Neural progenitor cell (in vitro differentiated cells): Measurements from ENCODE around the gene SIAE. TPM values are rescaled to one million over a fixed set of nuclear protein-coding genes. Genes with fewer than 3 reads are reported as not detected.

Experiments used
- DNase-seq: peaks from one replicate; pipeline ENCODE4 v3.0.0-alpha.2; 2016; ENCODE audit warnings: low spot score
- H2AFZ ChIP-seq: fragments of 200-600 bp; sonication (generic); replicated peaks from 2 replicates; pipeline ENCODE4 v1.6.1; 2016; ENCODE audit warnings: antibody characterized with exemption
- H3F3A ChIP-seq: fragments of 200-600 bp; sonication (generic); 2 replicates; pipeline ENCODE4 v1.6.1; 2016; ENCODE audit warnings: antibody characterized with exemption, low read depth
- H3K27ac ChIP-seq: fragments of 200-600 bp; sonication (generic); 2 replicates; pipeline ENCODE4 v1.5.1; 2016; ENCODE audit warnings: mild to moderate bottlenecking
- H3K27me3 ChIP-seq: fragments of 200-600 bp; sonication (generic); 2 replicates; pipeline ENCODE4 v1.6.1; 2016; ENCODE audit warnings: mild to moderate bottlenecking, moderate library complexity
- H3K36me3 ChIP-seq: fragments of 200-600 bp; sonication (generic); 2 replicates; pipeline ENCODE4 v1.5.1; 2016
- H3K4me1 ChIP-seq: fragments of 200-600 bp; sonication (generic); 2 replicates; pipeline ENCODE4 v1.6.1; 2016; ENCODE audit warnings: mixed run types
- H3K4me2 ChIP-seq: fragments of 200-600 bp; sonication (generic); 2 replicates; pipeline ENCODE4 v1.6.1; 2016
- H3K4me3 ChIP-seq: fragments of 200-600 bp; sonication (generic); 2 replicates; pipeline ENCODE4 v1.5.1; 2016
- H3K79me2 ChIP-seq: fragments of 200-600 bp; sonication (generic); 2 replicates; pipeline ENCODE4 v1.6.1; 2016; ENCODE audit warnings: low read depth
- H3K9ac ChIP-seq: fragments of 200-600 bp; sonication (generic); 2 replicates; pipeline ENCODE4 v1.6.1; 2016
- H3K9me3 ChIP-seq: fragments of 200-600 bp; sonication (generic); 2 replicates; pipeline ENCODE4 v1.5.1; 2016; ENCODE audit warnings: low read depth
- H4K20me1 ChIP-seq: fragments of 200-600 bp; sonication (generic); 2 replicates; pipeline ENCODE4 v1.6.1; 2016; ENCODE audit warnings: low read depth
- H3K27ac Mint-ChIP-seq: 3 replicates; pipeline ENCODE4 v1.8.0; 2021; ENCODE audit warnings: mixed read lengths
- H3K27me3 Mint-ChIP-seq: 2 replicates; pipeline ENCODE4 v1.8.0; 2022; ENCODE audit warnings: low read depth, mild to moderate bottlenecking, inconsistent platforms, moderate library complexity, mixed read lengths; ENCODE audit not compliant: insufficient read depth
- H3K36me3 Mint-ChIP-seq: 3 replicates; pipeline ENCODE4 v1.8.0; 2021; ENCODE audit warnings: mixed read lengths
- H3K4me1 Mint-ChIP-seq: 3 replicates; pipeline ENCODE4 v1.8.0; 2021; ENCODE audit warnings: mixed read lengths
- H3K4me3 Mint-ChIP-seq: 3 replicates; pipeline ENCODE4 v1.8.0; 2021; ENCODE audit warnings: mild to moderate bottlenecking, moderate library complexity, mixed read lengths
- H3K9me3 Mint-ChIP-seq: 3 replicates; pipeline ENCODE4 v1.8.0; 2020; ENCODE audit warnings: mixed read lengths
- CTCF ChIP-seq: fragments of 200-600 bp; sonication (generic); IDR thresholded peaks from 2 replicates; pipeline ENCODE4 v1.5.1; 2017; ENCODE audit warnings: antibody characterized with exemption, mild to moderate bottlenecking
- EZH2 ChIP-seq: fragments of 200-600 bp; sonication (generic); IDR thresholded peaks from 2 replicates; pipeline ENCODE4 v1.6.1; 2017; ENCODE audit warnings: antibody characterized with exemption, mild to moderate bottlenecking, moderate library complexity
- EZH2phosphoT487 ChIP-seq: fragments of 200-600 bp; sonication (generic); IDR thresholded peaks from 2 replicates; pipeline ENCODE4 v1.6.1; 2017; ENCODE audit warnings: antibody characterized with exemption
- total RNA-seq: library from RNA; depleted of rRNA; stranded (reverse); fragments of >200 nt; gene quantifications from 2 replicates; pipeline ENCODE4 v1.2.3, GENCODE V29; 2015; ENCODE audit warnings: low replicate concordance

Gene SIAE
- total RNA-seq, 1 donor from 2014 or later, result 3.6 TPM

- no peak overlapping the region for H3K4me2 ChIP-seq
- H3K27ac Mint-ChIP-seq, result peak overlapping the region; percentile 16
- no peak overlapping the region for H3K27ac ChIP-seq
- H3K27me3 ChIP-seq, result no peaks in the 10 kb centered on the region
- peaks cover 3% of the 10 kb centered on the region for H3K4me1 ChIP-seq
- no peaks in the 10 kb centered on the region for H3K9me3 Mint-ChIP-seq
- peaks cover 9% of the 10 kb centered on the region for H3K4me1 Mint-ChIP-seq
- no peaks in the 10 kb centered on the region for H3F3A ChIP-seq
- H3K36me3 ChIP-seq, result no peaks in the 10 kb centered on the region
- no peak overlapping the region for H3K4me3 ChIP-seq
- H4K20me1 ChIP-seq, result no peaks in the 10 kb centered on the region
- H3K79me2 ChIP-seq, result no peaks in the 10 kb centered on the region
- TF ChIP-seq CTCF, result peak; percentile 86
- no peak for TF ChIP-seq EZH2
- TF ChIP-seq EZH2phosphoT487, result no peak
- H3K9me3 ChIP-seq, result no peaks in the 10 kb centered on the region
- peak overlapping the region; percentile 28 for H3K4me3 Mint-ChIP-seq
- DNase-seq, result peak; percentile 85
- H3K36me3 Mint-ChIP-seq, result peaks cover 2% of the 10 kb centered on the region
- H3K9ac ChIP-seq, result no peak overlapping the region
- no peaks in the 10 kb centered on the region for H3K27me3 Mint-ChIP-seq
- peak overlapping the region; percentile 55 for H2AFZ ChIP-seq
Measured at GRCh38 chr11:124644426-124645280, 28.9 kb downstream of the SIAE start.

GRCh38 chr11:124643605-124644425 is 29.7 kb downstream of the SIAE start:
- Histone ChIP-seq H3K36me3 (no peaks in the 10 kb centered on the region), H3K79me2 (no peaks in the 10 kb centered on the region), H3K27me3 (no peaks in the 10 kb centered on the region), H3F3A (no peaks in the 10 kb centered on the region), H3K9ac (no peak overlapping the region), H3K9me3 (no peaks in the 10 kb centered on the region), H3K27ac (no peak overlapping the region), H4K20me1 (no peaks in the 10 kb centered on the region), H3K4me2 (no peak overlapping the region), H3K4me1 (peaks cover 3% of the 10 kb centered on the region), H2AFZ (no peak overlapping the region), H3K4me3 (no peak overlapping the region)
- peaks cover 2% of the 10 kb centered on the region for H3K36me3 Mint-ChIP-seq
- TF ChIP-seq CTCF, result no peak
- TF ChIP-seq EZH2phosphoT487, result no peak
- TF ChIP-seq EZH2, result no peak
- H3K27me3 Mint-ChIP-seq, result no peaks in the 10 kb centered on the region
- peaks cover 7% of the 10 kb centered on the region for H3K4me1 Mint-ChIP-seq
- no peaks in the 10 kb centered on the region for H3K9me3 Mint-ChIP-seq
- DNase-seq, result no peak
- H3K27ac Mint-ChIP-seq, result no peak overlapping the region
- H3K4me3 Mint-ChIP-seq, result no peak overlapping the region

- Histone ChIP-seq H3K9ac (no peak overlapping the region), H3K4me3 (no peak overlapping the region), H3K27me3 (no peaks in the 10 kb centered on the region), H3K27ac (no peak overlapping the region), H3K79me2 (no peaks in the 10 kb centered on the region), H3K36me3 (no peaks in the 10 kb centered on the region), H3F3A (no peaks in the 10 kb centered on the region), H3K4me2 (no peak overlapping the region), H3K9me3 (no peaks in the 10 kb centered on the region), H3K4me1 (peaks cover 3% of the 10 kb centered on the region), H2AFZ (no peak overlapping the region), H4K20me1 (no peaks in the 10 kb centered on the region)
- H3K4me1 Mint-ChIP-seq, result peaks cover 4% of the 10 kb centered on the region
- peaks cover 7% of the 10 kb centered on the region for H3K36me3 Mint-ChIP-seq
- TF ChIP-seq CTCF (no peak), EZH2phosphoT487 (no peak), EZH2 (no peak)
- H3K27ac Mint-ChIP-seq, result no peak overlapping the region
- no peak overlapping the region for H3K4me3 Mint-ChIP-seq
- no peaks in the 10 kb centered on the region for H3K27me3 Mint-ChIP-seq
- no peak for DNase-seq
- H3K9me3 Mint-ChIP-seq, result no peaks in the 10 kb centered on the region
Measured at GRCh38 chr11:124643042-124643604, 30.4 kb downstream of the SIAE start.
